ENCODE measurements around the gene PRR3. TPM values are rescaled to one million over a fixed set of nuclear protein-coding genes. Genes with fewer than 3 reads are reported as not detected.

The PRR3 gene
- total and polyA plus RNA-seq, 2 of the 13 experiments (the other 11 are each of a cell fraction or from before 2014, with no cell fraction given), result 14.6 to 21.2 TPM

- TF ChIP-seq KDM6A (CRISPR knock-in tag; IDR thresholded peaks at IDR 0.05; ENCODE audit: low read depth) (no peak), ZNF7 (CRISPR knock-in tag; IDR thresholded peaks at IDR 0.05) (peak; percentile 14; the same call in 1 of the 2 replicates)
- TF ChIP-seq, protein P1, sequence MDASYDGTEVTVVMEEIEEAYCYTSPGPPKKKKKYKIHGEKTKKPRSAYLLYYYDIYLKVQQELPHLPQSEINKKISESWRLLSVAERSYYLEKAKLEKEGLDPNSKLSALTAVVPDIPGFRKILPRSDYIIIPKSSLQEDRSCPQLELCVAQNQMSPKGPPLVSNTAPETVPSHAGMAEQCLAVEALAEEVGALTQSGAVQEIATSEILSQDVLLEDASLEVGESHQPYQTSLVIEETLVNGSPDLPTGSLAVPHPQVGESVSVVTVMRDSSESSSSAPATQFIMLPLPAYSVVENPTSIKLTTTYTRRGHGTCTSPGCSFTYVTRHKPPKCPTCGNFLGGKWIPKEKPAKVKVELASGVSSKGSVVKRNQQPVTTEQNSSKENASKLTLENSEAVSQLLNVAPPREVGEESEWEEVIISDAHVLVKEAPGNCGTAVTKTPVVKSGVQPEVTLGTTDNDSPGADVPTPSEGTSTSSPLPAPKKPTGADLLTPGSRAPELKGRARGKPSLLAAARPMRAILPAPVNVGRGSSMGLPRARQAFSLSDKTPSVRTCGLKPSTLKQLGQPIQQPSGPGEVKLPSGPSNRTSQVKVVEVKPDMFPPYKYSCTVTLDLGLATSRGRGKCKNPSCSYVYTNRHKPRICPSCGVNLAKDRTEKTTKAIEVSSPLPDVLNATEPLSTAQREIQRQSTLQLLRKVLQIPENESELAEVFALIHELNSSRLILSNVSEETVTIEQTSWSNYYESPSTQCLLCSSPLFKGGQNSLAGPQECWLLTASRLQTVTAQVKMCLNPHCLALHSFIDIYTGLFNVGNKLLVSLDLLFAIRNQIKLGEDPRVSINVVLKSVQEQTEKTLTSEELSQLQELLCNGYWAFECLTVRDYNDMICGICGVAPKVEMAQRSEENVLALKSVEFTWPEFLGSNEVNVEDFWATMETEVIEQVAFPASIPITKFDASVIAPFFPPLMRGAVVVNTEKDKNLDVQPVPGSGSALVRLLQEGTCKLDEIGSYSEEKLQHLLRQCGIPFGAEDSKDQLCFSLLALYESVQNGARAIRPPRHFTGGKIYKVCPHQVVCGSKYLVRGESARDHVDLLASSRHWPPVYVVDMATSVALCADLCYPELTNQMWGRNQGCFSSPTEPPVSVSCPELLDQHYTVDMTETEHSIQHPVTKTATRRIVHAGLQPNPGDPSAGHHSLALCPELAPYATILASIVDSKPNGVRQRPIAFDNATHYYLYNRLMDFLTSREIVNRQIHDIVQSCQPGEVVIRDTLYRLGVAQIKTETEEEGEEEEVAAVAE (CRISPR knock-in tag; IDR thresholded peaks at IDR 0.05; ENCODE audit: borderline replicate concordance), result peak; percentile 71; the same call in 1 of the 2 replicates
Observed at GRCh38 chr6:30556906-30557682, at the start of gene PRR3 (continued).

DNA sequence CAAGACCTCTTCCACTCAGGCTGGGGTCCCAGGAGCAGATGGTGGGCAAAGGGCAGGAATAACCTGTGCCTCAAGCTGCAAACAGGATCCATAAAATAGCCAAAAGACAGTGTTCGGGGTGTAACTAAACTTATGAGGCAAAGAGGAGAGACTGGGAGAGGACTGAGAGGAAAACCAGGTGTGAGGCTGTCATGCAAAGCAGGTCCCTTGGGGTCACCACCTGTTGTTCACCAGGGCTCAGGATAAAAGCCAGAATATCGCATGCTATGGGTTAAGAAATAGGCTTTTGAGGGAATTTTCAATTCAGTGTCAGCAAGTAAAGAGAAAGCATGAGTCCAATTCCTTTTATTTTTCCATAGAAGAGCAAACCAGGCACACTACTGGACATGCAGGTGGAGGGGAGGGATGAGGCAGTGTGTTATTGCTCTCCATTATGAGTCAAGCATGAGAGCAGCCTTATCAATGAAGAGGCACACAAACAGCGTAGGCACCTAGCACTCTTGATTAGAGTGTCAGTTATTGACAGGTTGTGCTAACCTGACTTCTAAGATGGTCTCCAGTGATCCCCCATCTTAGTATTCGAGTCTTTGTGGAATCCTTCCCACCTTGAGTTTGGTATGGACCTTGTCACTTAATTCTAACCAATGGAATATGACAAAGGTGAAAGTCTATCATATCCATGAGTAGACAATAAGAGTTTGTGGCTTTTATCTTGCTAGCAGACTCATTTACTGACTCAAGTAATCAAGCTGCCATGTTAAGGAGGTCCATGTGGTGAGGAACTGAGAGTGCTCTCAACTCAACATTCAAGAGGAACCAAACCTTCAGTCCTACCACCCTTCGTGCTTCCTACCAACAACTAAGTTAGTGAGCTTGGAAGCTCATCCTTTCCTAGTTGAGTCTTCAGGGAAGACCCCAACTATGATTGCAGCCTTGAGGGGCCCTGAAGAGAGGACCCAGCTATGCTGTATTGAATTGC lies 49.0 kb upstream of the PRR3 start:
- ChIA-PET CTCF (ENCODE audit: low intra/inter-chr PET ratio, low total read pairs) (no interaction called here), POLR2A (no interaction called here)
- intact Hi-C loops (cut with micrococcal nuclease; ENCODE audit: unreplicated experiment), result no loop called here
- no TSS peak for BruUV-seq (replicated peaks)
- Histone ChIP-seq H2AFZ (ENCODE audit: low read length) (no peak overlapping the region), H3K27me3 (ENCODE audit: control insufficient read depth in 1 of 2, insufficient read depth in 2 of 2, low read length in 2 of 2) (no peaks in the 10 kb centered on the region; a peak in 1 of 5 replicates), H3K9ac (ENCODE audit: insufficient read depth, low read depth, low read length) (no peak overlapping the region), H3K79me2 (ENCODE audit: insufficient read depth, low read length) (no peaks in the 10 kb centered on the region), H4K20me1 (ENCODE audit: insufficient read depth, low read length) (no peaks in the 10 kb centered on the region), H3K36me3 (replicated peaks in 1 of 2; ENCODE audit: control insufficient read depth in 1 of 2, insufficient read depth in 2 of 2, low read length in 2 of 2) (no peaks in the 10 kb centered on the region), H3K27ac (ENCODE audit: extremely low read length, insufficient read depth, low read length) (no peak overlapping the region), H3K4me3 (replicated peaks in 1 of 3; ENCODE audit: insufficient read depth in 1 of 3, low read depth in 2 of 3, low read length in 3 of 3) (no peak overlapping the region), H3K4me2 (ENCODE audit: low read depth, low read length) (no peak overlapping the region), H3K4me1 (ENCODE audit: insufficient read depth, low read length) (peaks cover 6% of the 10 kb centered on the region; the same call in 1 of the 2 replicates), H3K9me3 (ENCODE audit: low read length) (no peaks in the 10 kb centered on the region)
- in situ Hi-C loops (cut with HindIII; ENCODE audit: extremely low pct_ligation_motif_present, low pct_unique_long_range_greater_than_20kb), result no loop called here
- ATAC-seq, result no peak
- no peak for FAIRE-seq
- WGBS (ENCODE audit: low lambda C conversion rate), result 19% methylated on average over 5 of the region's 5 CpGs
- DNase-seq (ENCODE audit: low spot score), result no peak
- TF ChIP-seq ATF5 (CRISPR knock-in tag; IDR thresholded peaks at IDR 0.05; ENCODE audit: low read depth) (no peak), ZNF20 (CRISPR knock-in tag; IDR thresholded peaks at IDR 0.05) (no peak), ZNF574 (CRISPR knock-in tag; IDR thresholded peaks at IDR 0.05) (no peak), ZNF883 (CRISPR knock-in tag; IDR thresholded peaks at IDR 0.05; ENCODE audit: not compliant biosample characterization) (no peak)
- TF ChIP-seq, protein P2, sequence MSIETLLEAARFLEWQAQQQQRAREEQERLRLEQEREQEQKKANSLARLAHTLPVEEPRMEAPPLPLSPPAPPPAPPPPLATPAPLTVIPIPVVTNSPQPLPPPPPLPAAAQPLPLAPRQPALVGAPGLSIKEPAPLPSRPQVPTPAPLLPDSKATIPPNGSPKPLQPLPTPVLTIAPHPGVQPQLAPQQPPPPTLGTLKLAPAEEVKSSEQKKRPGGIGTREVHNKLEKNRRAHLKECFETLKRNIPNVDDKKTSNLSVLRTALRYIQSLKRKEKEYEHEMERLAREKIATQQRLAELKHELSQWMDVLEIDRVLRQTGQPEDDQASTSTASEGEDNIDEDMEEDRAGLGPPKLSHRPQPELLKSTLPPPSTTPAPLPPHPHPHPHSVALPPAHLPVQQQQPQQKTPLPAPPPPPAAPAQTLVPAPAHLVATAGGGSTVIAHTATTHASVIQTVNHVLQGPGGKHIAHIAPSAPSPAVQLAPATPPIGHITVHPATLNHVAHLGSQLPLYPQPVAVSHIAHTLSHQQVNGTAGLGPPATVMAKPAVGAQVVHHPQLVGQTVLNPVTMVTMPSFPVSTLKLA (IDR thresholded peaks at IDR 0.05), result no peak
